ENCODE data around the gene LTBR.

Gene LTBR

GRCh38 chr12:6346942-6347341, 37.0 kb upstream of the LTBR start:
- no peak for DNase-seq (ENCODE audit: low spot score)

- no peak for DNase-seq (ENCODE audit: low spot score)
Observed at GRCh38 chr12:6347367-6348338, 36.3 kb upstream of the LTBR start.

GRCh38 chr12:6351622-6352021, 32.3 kb upstream of the LTBR start:
- DNase-seq (ENCODE audit: low spot score) = no peak

GRCh38 chr12:6352193-6353173, 31.5 kb upstream of the LTBR start:
- DNase-seq (ENCODE audit: low spot score) = no peak

GRCh38 chr12:6354495-6355393, 29.2 kb upstream of the LTBR start:
- DNase-seq (ENCODE audit: low spot score) = no peak

GRCh38 chr12:6355491-6356373, 28.2 kb upstream of the LTBR start:
- no peak for DNase-seq (ENCODE audit: low spot score)

- DNase-seq (ENCODE audit: low spot score) = no peak
Observed at GRCh38 chr12:6356374-6356820, 27.6 kb upstream of the LTBR start.

- DNase-seq (ENCODE audit: low spot score) = no peak
Observed at GRCh38 chr12:6358881-6359280, 25.1 kb upstream of the LTBR start.

GRCh38 chr12:6360080-6360571, 23.8 kb upstream of the LTBR start:
- DNase-seq (ENCODE audit: low spot score) = no peak

- DNase-seq (ENCODE audit: low spot score) = no peak
Observed at GRCh38 chr12:6360578-6361490, 23.1 kb upstream of the LTBR start.

- no peak for DNase-seq (ENCODE audit: low spot score)
Observed at GRCh38 chr12:6361834-6362233, 22.1 kb upstream of the LTBR start.

- DNase-seq (ENCODE audit: low spot score) = no peak
Observed at GRCh38 chr12:6362403-6362802, 21.6 kb upstream of the LTBR start.

GRCh38 chr12:6363010-6363329, 21.0 kb upstream of the LTBR start:
- DNase-seq (ENCODE audit: low spot score) = no peak

GRCh38 chr12:6363330-6364043, 20.5 kb upstream of the LTBR start:
- no peak for DNase-seq (ENCODE audit: low spot score)

GRCh38 chr12:6364044-6364374, 20.0 kb upstream of the LTBR start:
- DNase-seq (ENCODE audit: low spot score) = no peak

GRCh38 chr12:6367065-6367968, 16.6 kb upstream of the LTBR start:
- DNase-seq (ENCODE audit: low spot score) = no peak

- no peak for DNase-seq (ENCODE audit: low spot score)
Observed at GRCh38 chr12:6367969-6368892, 15.7 kb upstream of the LTBR start.

All from left forelimb (tissue), 1 donor.